NCI-H526 treated with DMSO at 0.1 percent for 48 hours (cell line): ENCODE data around the gene POU3F1.

ENCODE experiments used
- DNase-seq: peaks from one replicate; lab custom pipeline; 2025; lab: John Stamatoyannopoulos, UW

Gene POU3F1

DNA sequence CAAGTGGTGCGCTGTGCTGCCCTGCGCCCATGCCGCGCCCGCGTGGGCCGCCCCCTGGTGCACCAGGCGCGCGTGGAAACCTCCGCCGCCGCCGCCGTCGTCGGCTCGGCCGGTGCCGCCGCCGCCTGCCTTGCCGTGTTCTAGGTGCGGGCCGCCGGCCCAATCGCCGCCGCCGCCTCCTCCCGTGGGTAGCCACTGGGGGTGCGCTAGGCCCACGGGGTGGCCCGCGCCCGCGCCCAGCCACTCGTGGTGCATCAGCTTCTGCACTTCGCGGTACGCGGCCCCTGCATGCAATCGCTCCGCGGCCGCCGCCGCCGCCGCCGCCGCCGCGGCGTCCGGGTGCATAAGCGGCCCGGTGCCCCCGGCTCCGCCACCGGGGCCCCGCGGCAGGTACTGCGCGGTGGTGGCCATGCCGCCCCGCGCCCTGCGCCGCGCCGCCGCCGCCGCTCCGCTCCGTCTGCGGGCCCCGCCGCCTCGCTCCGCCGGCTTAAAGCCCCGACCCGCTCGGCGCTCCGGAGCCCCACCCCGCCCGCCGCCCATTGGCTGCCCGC lies at the start of gene POU3F1:
Gene POU3F1 (minus strand): TSS at position 461 of the 551 bp plus-strand sequence. CDS start 50 bp downstream, at position 411.
- DNase-seq = no peak

DNA sequence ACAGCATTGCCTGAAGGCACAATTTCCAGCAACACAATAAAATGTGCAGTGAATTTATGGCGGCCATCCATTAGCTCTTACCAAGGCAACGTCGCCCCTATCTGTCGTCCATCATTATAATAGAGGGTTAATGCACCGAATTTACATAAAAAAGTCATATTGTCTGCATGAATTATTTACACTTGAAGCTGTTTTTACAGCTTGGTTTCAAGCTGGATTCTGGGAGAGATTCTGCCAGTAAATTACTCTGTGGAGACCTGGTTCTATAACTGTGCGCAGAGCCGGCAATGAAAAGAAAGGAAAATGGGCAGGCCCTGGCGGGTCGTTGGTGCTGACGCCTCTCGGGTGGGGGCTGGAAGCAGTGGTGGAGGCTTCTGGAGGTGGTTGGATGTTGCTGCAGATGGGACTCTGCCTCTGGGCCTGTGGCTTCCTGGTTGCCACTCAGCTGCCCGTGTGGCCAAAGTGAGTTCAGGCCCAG lies 48.9 kb upstream of the POU3F1 start:
- peak; percentile 96 for DNase-seq

DNA sequence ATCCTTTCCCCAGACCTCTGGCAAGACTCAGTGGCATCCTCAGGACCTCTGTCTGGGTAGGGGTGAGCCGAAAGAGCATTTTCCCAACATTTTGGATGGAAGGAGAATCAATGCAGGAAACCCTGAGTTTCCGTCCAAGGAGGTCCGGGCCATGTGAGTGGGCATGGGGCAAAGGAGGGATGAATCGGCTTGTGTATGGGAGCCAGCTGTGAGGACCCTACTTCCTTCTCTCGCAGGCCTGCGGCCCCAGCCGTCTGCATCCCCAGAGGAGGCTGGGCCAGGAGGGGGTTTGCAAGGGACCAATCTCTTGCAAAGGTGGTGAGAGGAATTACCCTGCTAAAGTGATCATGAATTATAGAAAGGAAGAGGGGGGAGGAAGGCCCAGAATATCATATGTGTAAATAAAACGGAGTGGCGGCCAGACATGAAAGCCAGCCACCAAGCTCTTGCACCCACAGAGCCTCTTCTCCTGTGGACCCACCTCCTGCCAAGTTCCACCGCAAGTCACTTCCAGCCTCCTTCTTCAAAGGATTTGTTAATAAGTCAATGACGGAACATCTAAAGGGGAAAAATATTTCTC lies 48.2 kb upstream of the POU3F1 start:
- peak; percentile 85 for DNase-seq

DNA sequence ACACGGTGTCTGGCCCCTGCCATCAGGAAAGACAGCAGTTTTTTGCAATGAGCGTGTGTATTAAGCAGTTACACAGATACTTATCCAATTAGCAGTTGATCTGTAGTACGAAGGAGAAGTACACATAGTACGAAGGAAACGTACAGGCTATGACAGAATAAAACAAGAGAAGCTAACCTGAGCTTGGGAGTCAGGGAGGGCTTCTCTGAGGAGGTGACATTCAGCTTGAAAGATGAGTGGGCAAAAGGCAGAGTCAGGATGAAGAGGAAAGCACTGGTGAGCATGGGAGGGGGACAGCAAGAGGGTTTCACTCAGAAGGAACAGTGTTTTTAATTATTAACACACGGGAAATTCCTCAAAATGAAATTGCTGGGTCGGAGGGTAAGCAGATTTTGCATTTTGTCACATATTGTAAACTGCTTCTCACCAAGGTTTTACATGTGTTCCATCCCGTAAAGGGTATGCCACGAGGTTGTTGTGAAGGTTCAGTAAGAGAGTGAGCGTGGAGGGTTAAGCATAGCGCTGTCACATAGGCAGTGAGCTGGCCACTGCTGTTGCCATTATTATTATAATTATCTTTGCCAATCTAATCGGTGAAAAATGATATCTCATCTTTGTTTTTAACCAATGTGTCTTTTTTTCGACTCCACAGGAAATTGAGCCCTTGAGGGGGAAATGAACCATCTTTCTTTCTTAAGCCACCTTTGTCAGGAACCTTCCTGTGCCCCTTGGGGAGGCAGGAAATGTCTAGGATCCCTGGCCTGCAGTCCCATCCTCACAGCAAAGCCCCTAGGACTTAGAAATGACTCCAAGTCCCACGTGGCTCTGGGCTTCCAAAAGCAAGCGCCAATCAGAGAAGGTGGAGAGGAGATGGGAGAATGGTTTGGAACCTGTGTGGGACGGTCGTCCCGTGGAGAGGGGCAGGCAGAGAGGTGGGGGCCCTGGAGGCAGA lies 47.3 kb upstream of the POU3F1 start:
- DNase-seq = no peak

DNA sequence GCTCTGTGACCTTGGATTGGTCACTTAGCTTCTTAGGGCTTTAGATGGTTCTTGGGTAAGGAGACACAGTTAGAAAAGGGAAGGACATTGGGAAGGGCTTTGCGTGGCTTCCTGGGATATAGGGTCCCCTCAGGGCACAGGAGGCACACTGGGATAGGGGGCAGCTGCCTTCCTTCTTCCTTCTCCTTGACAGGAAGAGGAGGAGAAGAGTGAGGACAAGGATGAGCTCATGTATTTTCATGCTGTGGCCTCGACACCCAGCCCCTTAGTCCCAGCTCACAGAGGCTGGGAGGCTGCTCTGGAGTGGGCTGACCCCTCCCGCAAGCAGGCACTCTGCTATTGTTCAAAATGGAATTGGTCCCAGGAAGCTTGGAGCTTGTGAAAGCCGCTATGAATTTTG lies 45.7 kb upstream of the POU3F1 start:
- no peak for DNase-seq

DNA sequence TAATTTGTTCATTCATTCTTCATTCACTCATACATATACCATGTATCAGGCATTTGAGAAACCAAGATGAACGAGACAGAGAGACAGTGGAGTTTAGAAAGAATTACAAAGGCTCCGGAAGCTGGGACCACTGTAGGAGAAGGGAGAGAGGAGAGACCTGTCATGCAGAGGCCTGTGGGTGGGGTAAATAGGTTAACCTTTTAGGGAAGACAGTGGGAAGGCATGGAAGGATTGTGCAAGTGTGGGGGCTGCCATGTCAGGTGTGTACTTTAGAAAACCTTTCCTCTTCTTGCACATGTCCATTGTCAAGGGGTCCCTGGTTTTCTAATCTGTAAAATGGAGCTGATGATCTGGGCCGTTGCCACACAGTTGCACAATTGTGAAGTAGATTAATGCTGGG lies 44.2 kb upstream of the POU3F1 start:
- DNase-seq = no peak

DNA sequence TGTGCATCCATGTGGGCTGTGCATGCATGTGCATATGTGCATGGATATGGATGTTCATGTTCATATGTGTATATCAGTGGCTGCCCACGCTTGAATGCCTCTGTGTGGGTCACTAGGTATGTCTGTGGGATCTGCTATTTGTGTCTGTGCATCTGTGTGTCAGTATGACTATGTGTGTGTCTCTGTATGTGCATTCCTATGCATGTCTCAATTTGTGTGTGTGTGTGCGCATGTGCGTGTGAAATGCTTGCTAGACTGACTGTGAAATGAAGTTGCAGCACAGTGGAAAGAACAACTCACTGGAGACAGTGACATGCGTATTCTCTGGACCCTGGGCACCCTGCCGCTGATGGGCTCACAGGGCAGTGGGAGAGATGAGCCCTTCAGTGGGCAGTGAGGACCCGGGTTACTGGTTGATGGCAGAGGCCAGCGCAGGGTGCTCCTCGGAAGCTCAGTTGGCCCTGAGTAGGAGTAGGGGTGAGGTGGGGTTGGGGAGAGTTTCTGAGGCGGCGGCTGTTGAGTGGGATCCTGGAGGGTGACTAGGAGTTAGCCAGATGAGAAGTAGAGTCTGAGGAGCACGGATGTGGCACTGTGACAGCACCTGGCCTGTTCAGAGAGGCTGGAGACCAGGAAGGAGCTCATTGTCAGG lies 43.2 kb upstream of the POU3F1 start:
- no peak for DNase-seq

DNA sequence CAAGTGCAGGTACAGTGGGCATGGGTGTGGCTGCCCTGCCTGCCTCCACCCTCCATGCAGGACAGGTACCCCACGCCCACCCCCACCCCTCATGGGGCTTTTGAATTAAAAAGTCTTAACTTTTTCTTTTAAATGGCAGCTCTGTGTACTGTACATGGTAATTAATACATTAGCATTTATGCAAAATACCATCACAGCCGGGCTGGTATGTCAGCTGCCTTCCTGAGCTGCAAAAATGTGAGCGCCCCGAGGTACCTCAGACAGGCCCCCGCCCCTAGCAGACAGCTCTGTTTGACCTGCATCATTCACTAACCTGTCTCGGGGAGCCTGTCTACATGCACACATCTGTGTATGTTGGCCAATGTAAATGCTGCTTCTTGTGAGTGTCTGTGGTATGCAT lies 42.2 kb upstream of the POU3F1 start:
- peak; percentile 30 for DNase-seq

DNA sequence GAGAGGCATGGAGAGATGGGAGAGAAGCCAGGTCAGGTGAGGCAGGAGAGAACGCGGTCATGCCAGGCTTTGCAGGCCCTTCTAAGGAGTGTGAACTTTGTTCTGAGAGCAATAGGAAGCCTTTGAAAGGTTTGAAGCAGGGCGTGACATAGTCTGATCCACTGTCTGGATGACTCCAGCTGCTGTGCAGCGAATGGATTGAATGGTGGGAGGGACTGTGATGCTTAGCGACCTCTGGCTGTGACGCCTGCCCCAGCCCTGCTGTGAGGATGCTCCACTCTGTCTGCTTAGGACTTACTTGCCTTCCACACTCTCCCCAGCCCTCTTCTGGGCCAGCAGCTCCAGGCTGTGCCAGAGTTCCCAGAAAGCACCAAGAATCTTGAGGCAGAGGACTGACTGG lies 41.8 kb upstream of the POU3F1 start:
- peak; percentile 58 for DNase-seq

DNA sequence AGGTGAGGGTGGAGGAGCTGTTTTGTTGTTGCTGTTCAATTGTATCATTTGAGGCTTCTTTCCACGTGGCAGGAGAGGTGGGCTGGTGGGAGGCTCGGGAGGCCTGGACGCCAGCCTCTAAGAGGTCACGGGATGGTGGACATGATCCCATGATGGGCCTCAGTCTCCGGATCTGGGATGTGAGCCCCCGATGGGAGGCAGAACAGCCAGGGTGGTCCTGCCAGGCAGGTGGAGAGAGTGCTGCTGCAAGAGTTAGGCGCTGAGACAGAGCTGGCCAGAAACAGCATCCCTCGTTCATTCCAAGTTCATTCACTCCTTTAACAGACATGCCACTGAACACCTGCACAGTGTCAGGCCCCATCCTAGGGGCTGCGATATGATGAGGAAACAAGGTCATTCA lies 41.1 kb upstream of the POU3F1 start:
- DNase-seq = no peak

DNA sequence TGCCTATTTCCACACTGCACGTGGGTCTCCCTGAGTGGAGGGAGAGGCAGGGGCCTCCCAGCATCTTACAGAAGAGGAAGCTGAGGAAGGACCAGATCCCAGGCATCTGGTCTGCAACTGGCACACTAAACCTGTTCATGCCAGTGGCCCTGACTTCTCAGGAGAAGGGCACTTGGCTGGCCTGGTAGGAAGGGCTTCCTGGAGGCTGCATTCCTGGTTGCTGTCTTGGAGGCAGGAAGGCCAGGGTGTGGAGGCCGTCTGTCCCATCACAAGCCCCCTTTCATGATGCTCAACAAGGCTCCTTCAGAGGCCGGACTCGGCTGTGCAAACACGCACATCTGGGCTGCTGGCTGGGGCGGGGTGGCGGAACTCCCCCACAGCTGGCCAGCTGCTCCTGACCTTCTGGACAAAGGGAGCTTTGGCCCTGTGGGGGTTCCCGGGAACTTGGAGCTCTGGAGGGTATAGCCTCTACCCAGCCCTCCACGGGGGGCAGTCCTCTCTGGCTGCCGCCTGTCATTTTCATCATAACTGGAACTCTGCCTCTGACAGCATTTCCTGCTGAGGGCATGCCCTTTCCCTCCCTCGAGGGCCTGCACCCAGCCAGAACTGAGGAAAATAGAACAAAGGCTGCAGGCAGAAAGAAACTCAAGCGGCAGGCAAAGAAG lies 39.2 kb upstream of the POU3F1 start:
- DNase-seq = no peak

DNA sequence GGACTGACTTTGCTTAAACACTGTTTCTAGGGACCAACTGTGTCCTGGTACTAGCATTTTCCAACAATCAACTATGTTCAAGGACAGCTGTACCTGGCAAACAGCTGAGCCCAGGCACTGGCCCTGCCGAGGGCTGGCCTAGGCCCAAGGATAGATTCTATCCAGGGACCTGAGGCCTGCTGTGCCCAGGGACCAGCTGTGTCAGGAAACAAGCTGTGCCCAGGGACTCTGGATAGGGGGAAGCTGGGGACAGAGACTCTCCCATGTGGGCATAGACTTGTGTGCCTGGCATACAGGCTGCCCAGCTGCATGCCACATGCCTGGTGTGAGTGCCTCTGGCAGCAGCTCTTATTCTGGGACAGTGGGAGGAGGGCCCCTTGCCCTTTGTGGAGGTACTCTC lies 38.1 kb upstream of the POU3F1 start:
- DNase-seq = no peak

DNA sequence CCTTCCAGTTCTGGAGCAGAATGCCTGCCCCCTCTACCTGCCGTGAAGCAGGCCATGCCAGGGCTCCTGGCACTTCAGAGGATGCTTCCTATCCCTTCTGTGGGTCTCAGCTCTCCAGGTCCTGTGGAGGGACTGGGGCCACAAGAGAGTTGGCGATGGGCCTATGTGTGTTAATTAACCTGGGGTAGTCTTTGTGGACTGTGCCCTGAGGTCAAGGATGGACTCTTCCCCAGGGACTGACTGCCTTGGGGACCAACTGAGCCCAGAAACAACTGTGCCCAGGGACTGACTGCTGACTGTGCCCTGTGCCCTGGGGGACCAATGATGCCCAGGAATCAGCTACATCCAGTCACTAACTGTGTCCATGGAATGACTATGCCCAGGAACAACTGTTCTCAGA lies 37.5 kb upstream of the POU3F1 start:
- no peak for DNase-seq

DNA sequence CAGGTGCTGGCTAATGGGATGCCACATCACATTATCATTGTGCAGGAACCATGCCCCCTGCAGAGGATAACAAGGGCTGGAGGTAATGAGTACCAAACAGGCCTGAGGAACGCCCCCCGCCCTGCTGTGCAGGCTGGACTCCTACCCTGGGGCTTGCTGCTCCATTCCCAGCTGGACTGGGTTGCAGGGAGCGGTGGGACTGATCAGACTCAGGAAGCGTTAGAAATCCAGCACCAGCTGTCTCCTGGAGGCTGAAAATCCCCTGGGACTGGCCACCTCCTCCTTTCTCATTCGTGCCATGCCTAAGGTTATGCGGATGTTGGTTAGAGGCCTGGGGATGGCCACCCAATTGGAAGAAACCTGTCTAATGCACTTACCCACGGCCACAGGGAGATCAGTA lies 36.9 kb upstream of the POU3F1 start:
- peak; percentile 83 for DNase-seq

DNA sequence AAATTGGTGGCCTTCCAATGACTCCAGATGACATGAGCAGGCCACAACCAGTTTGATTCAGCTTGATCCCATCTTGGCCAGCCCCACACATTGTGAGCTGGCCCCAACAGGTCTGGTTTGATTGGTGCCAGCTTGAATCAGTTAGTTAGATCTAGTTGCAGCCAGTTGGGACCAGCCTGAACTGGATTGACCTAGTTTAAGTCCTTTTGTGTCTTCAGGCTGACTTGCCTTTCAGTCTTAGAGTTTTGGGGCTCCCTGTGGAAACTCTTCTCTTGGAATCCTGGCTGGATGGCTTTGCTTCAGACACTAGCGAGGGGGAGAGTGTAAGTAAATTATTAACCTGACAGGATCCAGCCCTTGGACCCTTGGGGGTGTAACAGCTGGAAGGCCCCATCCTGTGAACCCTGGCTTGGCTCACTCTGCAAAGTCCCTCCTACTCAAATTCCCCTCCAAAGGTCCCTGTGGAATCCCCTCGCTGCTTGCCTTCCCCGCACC lies 36.2 kb upstream of the POU3F1 start:
- no peak for DNase-seq

DNA sequence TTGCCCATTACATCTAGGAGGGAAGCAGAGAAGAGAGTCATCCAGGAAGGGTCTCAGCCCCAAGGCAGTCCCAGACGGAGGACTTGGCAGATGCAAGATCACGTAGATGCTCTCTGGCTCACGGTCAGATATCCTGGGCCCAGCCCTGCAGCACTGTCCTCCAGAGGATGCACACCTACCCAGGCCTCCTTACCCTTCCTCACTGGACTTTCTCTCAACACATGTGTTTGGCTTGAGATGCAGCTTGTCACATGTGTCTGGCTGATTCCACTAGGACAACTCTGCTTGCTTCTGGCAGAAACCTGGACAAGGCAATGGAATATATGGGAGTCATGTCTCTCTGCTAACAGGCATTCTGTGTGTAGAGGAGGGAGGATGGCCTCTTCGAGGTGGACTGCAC lies 32.4 kb upstream of the POU3F1 start:
- DNase-seq = no peak

DNA sequence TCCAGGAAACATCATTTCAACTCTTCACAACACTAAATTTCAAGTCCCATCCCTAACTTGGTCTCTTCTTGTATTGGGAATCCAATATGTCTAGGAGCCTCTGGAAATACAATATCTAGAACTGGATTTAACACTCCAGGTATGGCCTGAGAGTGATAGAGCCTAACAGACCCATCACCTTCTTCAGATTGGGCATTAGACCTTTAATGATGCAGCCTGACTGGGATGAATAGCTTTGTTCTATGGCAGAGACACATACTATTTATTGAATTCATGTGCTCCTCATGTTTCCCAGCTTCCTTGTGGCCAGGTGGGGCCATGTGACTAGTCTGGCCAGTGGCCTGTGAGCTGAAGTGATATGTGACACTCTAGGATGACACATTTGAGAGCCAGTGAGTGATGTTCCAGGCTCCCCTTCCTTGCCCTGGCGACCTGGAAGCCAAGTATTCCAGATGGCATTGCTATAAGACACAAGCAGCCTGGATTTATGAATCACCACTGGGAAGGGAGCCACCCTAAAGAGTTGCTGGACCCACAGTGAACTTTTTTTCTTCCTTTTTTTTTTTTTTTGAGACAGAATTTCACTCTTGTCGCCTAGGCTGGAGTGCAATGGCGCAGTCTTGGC lies 31.0 kb upstream of the POU3F1 start:
- DNase-seq = no peak

DNA sequence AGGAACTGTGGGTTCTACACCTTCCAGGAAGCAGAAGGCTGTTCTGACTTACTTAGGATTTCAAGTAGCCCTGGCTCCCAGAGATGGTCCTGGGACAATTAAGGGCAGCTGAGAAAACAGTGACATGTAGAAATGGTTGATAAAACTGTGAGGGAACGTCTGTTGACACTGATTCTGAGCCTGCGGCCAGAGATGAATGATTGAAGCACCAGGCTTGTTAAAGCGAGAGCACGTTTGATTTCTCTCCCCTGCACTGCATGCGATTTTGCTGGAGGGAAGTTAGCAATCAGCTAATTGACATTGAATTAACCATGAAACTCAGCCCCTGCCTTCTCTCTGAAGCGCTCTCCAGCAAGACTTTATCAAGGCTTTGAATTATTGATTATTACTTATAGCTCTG lies 29.9 kb upstream of the POU3F1 start:
- no peak for DNase-seq

DNA sequence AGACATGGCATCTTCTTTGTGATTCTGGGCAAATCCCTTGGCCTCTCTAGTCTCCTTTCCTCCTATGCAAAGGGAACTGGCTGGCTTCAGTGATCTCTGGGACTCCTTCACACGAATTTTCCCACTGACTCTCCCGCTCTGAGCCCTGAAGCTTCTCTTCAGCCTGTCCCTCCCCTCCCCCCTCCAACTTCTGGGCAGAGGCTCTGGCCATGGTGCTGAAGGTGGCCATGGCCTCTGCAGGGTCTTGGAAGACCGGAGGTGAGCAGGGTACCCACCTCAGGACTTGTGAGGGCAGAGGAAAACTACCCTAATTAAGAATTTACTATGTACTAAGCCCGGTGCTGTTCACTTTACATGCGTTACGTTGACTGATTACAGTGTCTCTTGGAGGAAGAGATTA lies 29.4 kb upstream of the POU3F1 start:
- no peak for DNase-seq

DNA sequence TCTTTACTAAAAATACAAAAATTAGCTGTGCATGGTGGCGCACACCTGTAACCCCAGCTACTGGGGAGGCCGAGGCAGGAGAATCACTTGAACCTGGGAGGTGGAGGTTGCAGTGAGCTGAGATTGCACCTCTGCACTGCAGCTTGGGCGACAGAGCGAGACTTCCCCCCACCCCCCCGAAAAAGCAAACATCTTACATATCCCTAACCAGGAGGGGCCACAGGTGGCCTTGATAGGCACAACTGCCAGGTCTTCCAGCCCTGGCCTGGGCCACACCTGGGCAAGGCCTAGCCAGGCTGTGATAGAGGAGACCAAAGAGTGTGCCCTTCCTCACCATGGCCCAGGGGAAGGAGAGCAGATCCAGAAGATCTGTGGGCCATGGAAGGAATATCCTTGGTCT lies 28.6 kb upstream of the POU3F1 start:
- DNase-seq = no peak

DNA sequence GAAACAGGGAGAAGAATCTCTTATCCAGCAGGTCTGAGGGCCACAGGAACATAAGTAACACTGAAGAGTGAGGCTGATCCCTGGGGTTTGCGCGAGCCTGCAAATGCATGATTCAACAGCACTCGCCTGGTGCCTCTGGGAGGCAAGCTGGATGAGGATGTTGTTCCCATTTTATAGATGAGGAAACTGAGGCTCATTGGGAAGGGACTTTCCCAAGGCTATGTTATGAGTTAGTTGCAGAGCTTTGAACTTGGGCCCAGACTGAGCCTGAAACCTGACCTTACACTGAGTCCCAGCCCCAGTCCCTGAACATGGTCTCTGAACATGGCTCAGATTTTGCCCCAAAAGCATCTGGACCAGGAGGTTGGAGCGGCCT lies 27.7 kb upstream of the POU3F1 start:
- no peak for DNase-seq
